Smooth muscle cell (in vitro differentiated cells): ENCODE measurements around the gene NSUN7. TPM values are rescaled to one million over a fixed set of nuclear protein-coding genes. Genes with fewer than 3 reads are reported as not detected.

Experiments
- DNase-seq: peaks from one replicate; lab custom pipeline; 2025; ENCODE audit not compliant: unreplicated experiment; lab: John Stamatoyannopoulos, UW
- H2AFZ ChIP-seq: fragments of 200-600 bp; sonication (generic); 2 replicates; pipeline ENCODE4 v1.6.0; 2016; ENCODE audit warnings: antibody characterized with exemption, low read depth, mild to moderate bottlenecking
- H3F3A ChIP-seq: fragments of 200-600 bp; sonication (generic); 2 replicates; pipeline ENCODE4 v1.6.0; 2017; ENCODE audit warnings: antibody characterized with exemption, low read depth
- H3K27ac ChIP-seq: fragments of 200-600 bp; sonication (generic); 2 replicates; pipeline ENCODE4 v1.5.1; 2016; ENCODE audit warnings: low read depth, mild to moderate bottlenecking
- H3K27me3 ChIP-seq: fragments of 200-600 bp; sonication (generic); 2 replicates; pipeline ENCODE4 v1.6.1; 2016; ENCODE audit warnings: low read depth, mild to moderate bottlenecking
- H3K36me3 ChIP-seq: fragments of 200-600 bp; sonication (generic); 2 replicates; pipeline ENCODE4 v1.5.1; 2016; ENCODE audit warnings: low read depth
- H3K4me1 ChIP-seq: fragments of 200-600 bp; sonication (generic); 2 replicates; pipeline ENCODE4 v1.5.1; 2016; ENCODE audit warnings: low read depth
- H3K4me2 ChIP-seq: fragments of 200-600 bp; sonication (generic); 2 replicates; pipeline ENCODE4 v1.6.0; 2016; ENCODE audit warnings: mild to moderate bottlenecking
- H3K4me3 ChIP-seq: fragments of 200-600 bp; sonication (generic); 2 replicates; pipeline ENCODE4 v1.5.1; 2016; ENCODE audit warnings: mild to moderate bottlenecking
- H3K79me2 ChIP-seq: fragments of 200-600 bp; sonication (generic); 2 replicates; pipeline ENCODE4 v1.6.0; 2016; ENCODE audit warnings: low read depth, mild to moderate bottlenecking
- H3K9ac ChIP-seq: fragments of 200-600 bp; sonication (generic); 2 replicates; pipeline ENCODE4 v1.6.0; 2016; ENCODE audit warnings: low read depth
- H3K9me3 ChIP-seq: fragments of 200-600 bp; sonication (generic); replicated peaks from 2 replicates; pipeline ENCODE4 v1.5.1; 2016; ENCODE audit warnings: low read depth
- H4K20me1 ChIP-seq: fragments of 200-600 bp; sonication (generic); 2 replicates; pipeline ENCODE4 v1.6.0; 2016; ENCODE audit warnings: low read depth
- WGBS: methylation state at CpG from one replicate; pipeline ENCODE4 v1.1.7; 2016; ENCODE audit warnings: low lambda C conversion rate; 5-methylcytosine and 5-hydroxymethylcytosine counted together
- polyA plus RNA-seq: library from polyadenylated mRNA; unstranded; fragments of >200 nt; fragmentation: Nextera tagmentation; extraction: Ambion mirVana; gene quantifications from 2 replicates; pipeline ENCODE4 v1.2.1, GENCODE V29; 2016
- total RNA-seq: library from RNA; depleted of rRNA; stranded (reverse); fragments of >200 nt; gene quantifications from 2 replicates; pipeline ENCODE4 v1.2.3, GENCODE V29; 2014
- TF ChIP-seq, protein P1 (sequence below): fragments of 200-600 bp; sonication (generic); IDR thresholded peaks from 2 replicates; pipeline ENCODE4 v1.5.1; 2017; ENCODE audit warnings: borderline replicate concordance, mild to moderate bottlenecking, antibody characterized with exemption; ENCODE audit not compliant: insufficient read depth, poor library complexity, severe bottlenecking

The NSUN7 gene
- total and polyA plus RNA-seq, 2 experiments from 2014 or later, result 1.8 to 2.5 TPM

DNA sequence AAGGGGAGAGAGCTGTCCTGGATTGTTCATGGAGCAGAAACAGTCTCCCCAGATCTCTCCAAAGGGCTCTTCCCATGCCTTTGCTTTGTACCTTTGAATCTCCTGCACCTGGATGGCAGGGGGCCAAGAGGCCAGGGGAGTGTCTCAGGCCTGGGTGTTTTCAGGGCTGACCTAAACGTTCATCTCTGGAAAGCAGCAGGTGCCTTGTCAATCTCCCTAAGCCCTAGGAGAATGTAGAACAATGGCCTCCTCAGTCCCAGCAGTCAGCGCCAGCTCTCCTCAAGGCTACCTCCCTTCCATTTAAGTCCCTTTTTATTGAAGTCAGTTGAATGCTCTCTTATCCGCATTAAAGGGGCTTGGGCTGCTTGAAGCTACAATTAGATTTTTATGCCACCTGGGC lies 31.2 kb upstream of the NSUN7 start:
- DNase-seq, result no peak
- Histone ChIP-seq H3K79me2 (no peaks in the 10 kb centered on the region), H3K4me2 (no peak overlapping the region), H3K9ac (no peak overlapping the region), H3K4me3 (no peak overlapping the region), H2AFZ (no peak overlapping the region), H3K36me3 (no peaks in the 10 kb centered on the region), H3K27ac (no peak overlapping the region), H4K20me1 (no peaks in the 10 kb centered on the region), H3K27me3 (no peaks in the 10 kb centered on the region), H3K9me3 (no peaks in the 10 kb centered on the region), H3F3A (no peaks in the 10 kb centered on the region), H3K4me1 (peaks cover 18% of the 10 kb centered on the region)
- TF ChIP-seq, protein P1, sequence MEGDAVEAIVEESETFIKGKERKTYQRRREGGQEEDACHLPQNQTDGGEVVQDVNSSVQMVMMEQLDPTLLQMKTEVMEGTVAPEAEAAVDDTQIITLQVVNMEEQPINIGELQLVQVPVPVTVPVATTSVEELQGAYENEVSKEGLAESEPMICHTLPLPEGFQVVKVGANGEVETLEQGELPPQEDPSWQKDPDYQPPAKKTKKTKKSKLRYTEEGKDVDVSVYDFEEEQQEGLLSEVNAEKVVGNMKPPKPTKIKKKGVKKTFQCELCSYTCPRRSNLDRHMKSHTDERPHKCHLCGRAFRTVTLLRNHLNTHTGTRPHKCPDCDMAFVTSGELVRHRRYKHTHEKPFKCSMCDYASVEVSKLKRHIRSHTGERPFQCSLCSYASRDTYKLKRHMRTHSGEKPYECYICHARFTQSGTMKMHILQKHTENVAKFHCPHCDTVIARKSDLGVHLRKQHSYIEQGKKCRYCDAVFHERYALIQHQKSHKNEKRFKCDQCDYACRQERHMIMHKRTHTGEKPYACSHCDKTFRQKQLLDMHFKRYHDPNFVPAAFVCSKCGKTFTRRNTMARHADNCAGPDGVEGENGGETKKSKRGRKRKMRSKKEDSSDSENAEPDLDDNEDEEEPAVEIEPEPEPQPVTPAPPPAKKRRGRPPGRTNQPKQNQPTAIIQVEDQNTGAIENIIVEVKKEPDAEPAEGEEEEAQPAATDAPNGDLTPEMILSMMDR, result no peak
- 60% methylated on average over 3 of the region's 3 CpGs for WGBS

DNA sequence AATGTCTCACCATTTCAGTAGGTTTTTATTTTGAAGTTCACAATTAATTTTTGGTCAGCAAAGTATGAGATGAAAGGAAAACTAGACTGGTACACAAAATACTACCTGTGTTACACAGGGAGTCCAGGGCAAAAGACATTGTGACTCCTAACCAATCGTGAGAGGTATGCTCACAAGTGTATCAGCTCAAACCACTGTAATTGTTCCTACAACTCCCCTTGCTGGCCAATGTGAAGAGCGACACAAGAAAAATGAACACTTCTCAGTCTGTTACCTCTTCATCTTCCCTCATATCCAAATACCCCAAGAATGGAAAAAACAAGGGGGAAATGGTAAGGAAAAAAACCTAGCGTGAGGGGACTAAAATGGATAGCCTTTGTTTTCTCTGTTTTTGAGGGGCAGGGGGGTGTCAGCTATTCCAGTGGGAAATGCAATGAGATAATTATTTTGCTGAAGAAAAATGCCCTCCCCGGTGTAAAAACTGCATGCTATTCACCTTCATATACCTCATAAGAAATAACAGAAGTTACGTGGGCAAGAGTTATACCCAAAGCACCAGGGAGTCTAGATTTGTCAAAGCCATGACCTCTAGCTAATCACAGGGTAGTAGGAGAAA lies 30.6 kb upstream of the NSUN7 start:
- Histone ChIP-seq H3K79me2 (no peaks in the 10 kb centered on the region), H3F3A (no peaks in the 10 kb centered on the region), H3K36me3 (no peaks in the 10 kb centered on the region), H3K27me3 (no peaks in the 10 kb centered on the region), H3K9ac (no peak overlapping the region), H2AFZ (no peak overlapping the region), H3K4me1 (peaks cover 18% of the 10 kb centered on the region), H4K20me1 (no peaks in the 10 kb centered on the region), H3K27ac (no peak overlapping the region), H3K9me3 (no peaks in the 10 kb centered on the region), H3K4me3 (no peak overlapping the region), H3K4me2 (no peak overlapping the region)
- WGBS, result 40% methylated on average over 5 of the region's 5 CpGs
- TF ChIP-seq, protein P1, result peak; percentile 46
- DNase-seq, result no peak

DNA sequence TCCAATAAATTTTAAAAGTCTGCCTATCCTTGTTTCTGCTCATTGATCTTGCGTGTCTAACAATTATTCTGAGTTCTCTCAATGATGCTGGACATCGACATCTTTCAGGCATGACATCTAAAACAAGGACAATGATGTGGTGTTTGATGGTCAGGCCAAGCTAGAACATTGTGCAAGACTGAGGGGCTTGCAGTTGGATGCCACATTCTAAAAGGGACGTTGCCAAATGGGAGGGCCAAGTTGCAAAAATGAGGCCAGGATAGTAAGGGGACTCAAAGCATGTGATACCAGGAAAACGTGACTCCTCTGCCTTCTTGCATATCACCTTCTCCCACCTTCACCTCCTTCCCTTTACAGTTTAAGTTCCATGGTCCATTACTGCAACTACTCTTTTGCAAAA lies 29.4 kb upstream of the NSUN7 start:
- H4K20me1 ChIP-seq, result no peaks in the 10 kb centered on the region
- no peak overlapping the region for H3K4me3 ChIP-seq
- H3K4me2 ChIP-seq, result no peak overlapping the region
- H3F3A ChIP-seq, result no peaks in the 10 kb centered on the region
- H3K4me1 ChIP-seq, result peaks cover 18% of the 10 kb centered on the region
- no peak overlapping the region for H3K27ac ChIP-seq
- no peaks in the 10 kb centered on the region for H3K79me2 ChIP-seq
- H2AFZ ChIP-seq, result no peak overlapping the region
- DNase-seq, result no peak
- 79% methylated on average over 4 of the region's 4 CpGs for WGBS
- H3K9me3 ChIP-seq, result no peaks in the 10 kb centered on the region
- TF ChIP-seq, protein P1, result no peak
- no peaks in the 10 kb centered on the region for H3K36me3 ChIP-seq
- no peaks in the 10 kb centered on the region for H3K27me3 ChIP-seq
- H3K9ac ChIP-seq, result no peak overlapping the region

DNA sequence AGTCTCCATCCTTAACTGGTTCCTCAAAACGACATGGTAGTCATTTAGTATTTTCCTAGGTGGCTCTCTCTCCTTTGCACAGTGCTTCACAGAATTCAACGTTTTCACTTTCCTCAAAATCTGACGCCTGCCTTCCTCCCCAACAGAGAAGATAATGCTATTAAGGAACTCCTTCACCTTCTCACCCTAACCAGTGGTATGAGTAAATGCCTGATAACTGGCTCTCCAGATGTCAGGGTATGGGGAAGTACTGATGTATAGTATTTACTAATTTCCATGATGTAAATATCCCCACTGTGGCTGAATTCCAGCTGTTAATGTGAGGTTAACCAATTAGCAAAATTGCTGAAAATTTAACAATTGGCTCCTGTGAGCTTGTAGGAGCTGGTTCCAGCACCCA lies 28.8 kb upstream of the NSUN7 start:
- TF ChIP-seq, protein P1, result no peak
- Histone ChIP-seq H3F3A (no peaks in the 10 kb centered on the region), H4K20me1 (no peaks in the 10 kb centered on the region), H3K9ac (no peak overlapping the region), H3K9me3 (no peaks in the 10 kb centered on the region), H3K27ac (no peak overlapping the region), H3K36me3 (no peaks in the 10 kb centered on the region), H2AFZ (no peak overlapping the region), H3K4me2 (no peak overlapping the region), H3K27me3 (no peaks in the 10 kb centered on the region), H3K4me3 (no peak overlapping the region), H3K4me1 (peaks cover 18% of the 10 kb centered on the region), H3K79me2 (no peaks in the 10 kb centered on the region)
- WGBS, result 52% methylated on average over 3 of the region's 3 CpGs
- DNase-seq, result no peak
